Suprapubic skin (tissue), 4 donors: ENCODE measurements around the gene GPBP1. TPM values are rescaled to one million over a fixed set of nuclear protein-coding genes. Genes with fewer than 3 reads are reported as not detected.

Source experiments
- DNase-seq, 2 donors: peaks; one replicate each; pipeline ENCODE4 v3.0.0-alpha.2; 2019; ENCODE audit warnings: low spot score in 2 of 2
- H3K27ac ChIP-seq: fragments of 200-600 bp; sonication (generic); one replicate; pipeline ENCODE4 v1.5.1; 2019
- H3K27me3 ChIP-seq: fragments of 200-600 bp; sonication (generic); one replicate; pipeline ENCODE4 v1.5.1; 2019
- H3K36me3 ChIP-seq: fragments of 200-600 bp; sonication (generic); one replicate; pipeline ENCODE4 v1.5.1; 2019
- H3K4me1 ChIP-seq: fragments of 200-600 bp; sonication (generic); one replicate; pipeline ENCODE4 v1.5.1; 2019
- H3K4me3 ChIP-seq: fragments of 200-600 bp; sonication (generic); one replicate; pipeline ENCODE4 v1.5.1; 2019; ENCODE audit warnings: mild to moderate bottlenecking
- H3K9me3 ChIP-seq: fragments of 200-600 bp; sonication (generic); one replicate; pipeline ENCODE4 v1.5.1; 2019
- EP300 ChIP-seq: sonication (generic); formaldehyde crosslinking; IDR thresholded peaks from one replicate; pipeline ENCODE4 v1.6.1; 2017; ENCODE audit warnings: antibody characterized with exemption
- POLR2A ChIP-seq, 2 donors: fragments of 450-650 bp; IDR thresholded peaks; one replicate each; pipeline ENCODE4 v1.6.1; 2017; ENCODE audit warnings: antibody characterized with exemption in 2 of 2, mild to moderate bottlenecking in 2 of 2, moderate library complexity in 2 of 2
- POLR2AphosphoS5 ChIP-seq, 3 donors: sonication (generic); formaldehyde crosslinking; IDR thresholded peaks; one replicate each; pipeline ENCODE4 v1.6.1; 2017; ENCODE audit warnings: antibody characterized with exemption in 3 of 3
- WGBS: methylation state at CpG from one replicate; pipeline ENCODE4 v1.1.5; 2018; 5-methylcytosine and 5-hydroxymethylcytosine counted together
- total RNA-seq, 4 donors: library from RNA; depleted of rRNA; stranded (reverse); fragments of >200 nt; gene quantifications; one replicate each; pipeline ENCODE4 v1.1.0, GENCODE V29; 2016
- TF ChIP-seq, protein P1 (sequence below), 2 donors: fragments of 200-600 bp in 1 of 2; fragments of 450-650 bp in 1 of 2; sonication (generic) in 1 of 2; IDR thresholded peaks; one replicate each; pipeline ENCODE4 v1.5.1; 2016 to 2019; ENCODE audit warnings: antibody characterized with exemption in 2 of 2, mild to moderate bottlenecking in 1 of 2, moderate library complexity in 1 of 2

GPBP1 gene
- total RNA-seq, 4 donors from 2014 or later = 49.3 to 74.8 (median 62.5) TPM

DNA sequence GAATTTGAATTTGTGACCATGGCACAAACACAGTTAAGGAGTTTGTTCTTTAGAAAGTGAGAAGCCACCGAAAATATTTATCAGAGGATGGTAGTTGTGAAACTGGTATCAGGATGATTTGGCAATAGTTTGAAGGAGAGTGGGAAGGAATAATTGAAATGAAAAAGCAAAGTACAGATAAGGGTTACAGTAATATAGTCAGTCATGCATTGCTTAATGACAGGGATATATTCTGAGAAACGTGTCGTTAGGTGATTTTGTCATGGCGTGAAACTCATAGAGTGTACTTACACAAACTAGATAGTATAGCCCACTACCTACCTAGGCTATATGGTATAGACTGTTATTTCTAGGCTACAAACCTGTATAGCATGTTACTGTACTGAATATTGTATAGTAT, 84.2 kb downstream of the GPBP1 start:
- WGBS = 87% methylated on average over 4 of the region's 4 CpGs
- Histone ChIP-seq H3K27me3 (no peaks in the 10 kb centered on the region), H3K27ac (no peak overlapping the region), H3K9me3 (no peaks in the 10 kb centered on the region), H3K36me3 (peaks cover 66% of the 10 kb centered on the region), H3K4me3 (no peak overlapping the region), H3K4me1 (no peaks in the 10 kb centered on the region)
- no peak for DNase-seq
- TF ChIP-seq, protein P1, sequence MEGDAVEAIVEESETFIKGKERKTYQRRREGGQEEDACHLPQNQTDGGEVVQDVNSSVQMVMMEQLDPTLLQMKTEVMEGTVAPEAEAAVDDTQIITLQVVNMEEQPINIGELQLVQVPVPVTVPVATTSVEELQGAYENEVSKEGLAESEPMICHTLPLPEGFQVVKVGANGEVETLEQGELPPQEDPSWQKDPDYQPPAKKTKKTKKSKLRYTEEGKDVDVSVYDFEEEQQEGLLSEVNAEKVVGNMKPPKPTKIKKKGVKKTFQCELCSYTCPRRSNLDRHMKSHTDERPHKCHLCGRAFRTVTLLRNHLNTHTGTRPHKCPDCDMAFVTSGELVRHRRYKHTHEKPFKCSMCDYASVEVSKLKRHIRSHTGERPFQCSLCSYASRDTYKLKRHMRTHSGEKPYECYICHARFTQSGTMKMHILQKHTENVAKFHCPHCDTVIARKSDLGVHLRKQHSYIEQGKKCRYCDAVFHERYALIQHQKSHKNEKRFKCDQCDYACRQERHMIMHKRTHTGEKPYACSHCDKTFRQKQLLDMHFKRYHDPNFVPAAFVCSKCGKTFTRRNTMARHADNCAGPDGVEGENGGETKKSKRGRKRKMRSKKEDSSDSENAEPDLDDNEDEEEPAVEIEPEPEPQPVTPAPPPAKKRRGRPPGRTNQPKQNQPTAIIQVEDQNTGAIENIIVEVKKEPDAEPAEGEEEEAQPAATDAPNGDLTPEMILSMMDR (IDR thresholded peaks at IDR 0.05) = no peak
- no peak for TF ChIP-seq POLR2A (IDR thresholded peaks at IDR 0.05)
- TF ChIP-seq EP300 = no peak
- TF ChIP-seq POLR2AphosphoS5 (IDR thresholded peaks at IDR 0.05) = no peak

DNA sequence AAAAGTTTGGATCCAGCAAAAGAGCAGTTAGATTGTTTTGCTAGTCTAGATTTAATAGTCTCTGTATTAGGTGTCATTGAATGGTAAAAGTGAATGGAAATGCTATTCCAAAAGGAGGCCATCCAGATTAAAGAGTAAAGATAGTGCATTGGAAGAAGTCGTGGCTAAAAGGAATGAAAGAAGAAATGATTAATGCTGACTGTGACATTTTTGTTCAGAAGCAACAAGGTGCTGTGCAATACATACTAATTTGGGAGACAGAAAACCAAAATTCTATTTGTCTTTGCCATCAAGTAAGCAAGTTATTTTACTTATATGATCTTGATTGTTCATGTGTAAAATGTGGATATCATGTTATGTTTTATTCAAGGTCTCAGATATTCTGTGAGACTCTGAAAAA, 85.1 kb downstream of the GPBP1 start:
- H3K27me3 ChIP-seq = no peaks in the 10 kb centered on the region
- DNase-seq = no peak
- peaks cover 64% of the 10 kb centered on the region for H3K36me3 ChIP-seq
- no peak overlapping the region for H3K4me3 ChIP-seq
- TF ChIP-seq POLR2AphosphoS5 (IDR thresholded peaks at IDR 0.05) = no peak
- 79% methylated on average over 1 of the region's 1 CpG for WGBS
- H3K27ac ChIP-seq = no peak overlapping the region
- no peaks in the 10 kb centered on the region for H3K9me3 ChIP-seq
- H3K4me1 ChIP-seq = no peaks in the 10 kb centered on the region

DNA sequence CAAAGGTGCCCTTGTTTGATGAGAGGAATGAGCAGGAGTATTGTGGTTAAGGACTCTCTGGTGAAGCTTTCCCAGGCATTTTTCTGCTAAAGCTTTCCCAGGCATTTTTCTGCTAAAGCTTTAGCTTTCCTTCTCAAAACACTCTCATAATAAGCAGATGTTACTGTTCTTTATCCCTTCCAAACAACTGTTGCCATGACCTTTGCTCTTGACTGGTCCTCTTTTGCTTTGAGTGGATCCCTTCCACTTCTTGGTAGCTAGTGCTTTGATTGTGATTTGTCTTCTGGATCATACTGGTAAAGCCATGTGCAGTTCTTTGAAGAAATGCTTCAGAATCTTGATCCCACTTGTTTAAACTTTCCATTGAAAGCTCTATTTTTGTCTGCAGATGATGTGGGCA, 85.8 kb downstream of the GPBP1 start:
- H3K9me3 ChIP-seq = no peaks in the 10 kb centered on the region
- no peaks in the 10 kb centered on the region for H3K4me1 ChIP-seq
- TF ChIP-seq, protein P1 (IDR thresholded peaks at IDR 0.05) = no peak
- no peak for TF ChIP-seq EP300
- no peak for TF ChIP-seq POLR2A (IDR thresholded peaks at IDR 0.05)
- no peak for TF ChIP-seq POLR2AphosphoS5 (IDR thresholded peaks at IDR 0.05)
- H3K27me3 ChIP-seq = no peaks in the 10 kb centered on the region
- no peak overlapping the region for H3K27ac ChIP-seq
- no peak for DNase-seq
- H3K36me3 ChIP-seq = peaks cover 63% of the 10 kb centered on the region
- H3K4me3 ChIP-seq = no peak overlapping the region

DNA sequence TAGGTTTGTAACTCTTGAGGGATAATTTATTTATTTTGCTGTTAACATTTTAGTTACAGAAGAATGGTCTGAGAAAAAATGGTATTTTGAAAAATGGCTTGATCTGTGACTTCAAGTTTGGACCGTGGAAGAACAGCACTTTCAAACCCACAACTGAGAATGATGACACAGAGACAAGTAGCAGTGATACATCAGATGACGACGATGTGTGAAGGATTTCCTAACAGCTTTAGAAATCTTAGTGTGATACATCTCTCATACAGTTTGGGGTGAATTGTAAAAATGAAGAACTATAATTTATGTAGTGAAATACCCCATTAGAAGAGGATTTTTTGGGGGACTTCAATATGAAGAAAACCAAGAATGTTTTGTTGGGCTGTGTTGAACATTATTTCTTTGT, 88.7 kb downstream of the GPBP1 start:
- Histone ChIP-seq H3K36me3 (peaks cover 44% of the 10 kb centered on the region), H3K4me1 (no peaks in the 10 kb centered on the region), H3K27ac (no peak overlapping the region), H3K27me3 (no peaks in the 10 kb centered on the region), H3K9me3 (no peaks in the 10 kb centered on the region), H3K4me3 (no peak overlapping the region)
- no peak for DNase-seq
- 76% methylated on average over 3 of the region's 3 CpGs for WGBS
- TF ChIP-seq POLR2A (IDR thresholded peaks at IDR 0.05) (no peak), POLR2AphosphoS5 (IDR thresholded peaks at IDR 0.05) (no peak), EP300 (no peak)
- TF ChIP-seq, protein P1 (IDR thresholded peaks at IDR 0.05) = no peak

DNA sequence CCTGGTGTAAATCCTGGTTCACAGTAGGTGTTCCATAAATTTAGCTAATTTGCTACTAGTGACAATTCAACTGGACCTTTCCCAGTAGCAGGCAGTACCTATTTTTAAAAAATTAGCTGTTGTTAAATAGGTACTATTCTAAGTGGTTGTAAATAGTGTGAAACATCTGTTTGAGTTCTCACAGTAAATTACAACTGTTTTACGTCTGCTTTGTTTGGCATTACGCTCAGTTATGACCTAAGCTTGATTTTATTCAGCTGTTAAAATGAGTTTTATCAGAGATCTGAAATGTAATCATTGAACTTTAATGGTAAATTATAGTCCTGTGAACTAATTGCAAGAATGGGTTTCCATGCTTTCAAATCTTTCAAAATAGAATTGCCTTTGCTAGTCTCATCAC, 93.9 kb downstream of the GPBP1 start:
- Histone ChIP-seq H3K4me3 (no peak overlapping the region), H3K4me1 (no peaks in the 10 kb centered on the region), H3K27me3 (no peaks in the 10 kb centered on the region), H3K36me3 (peaks cover 10% of the 10 kb centered on the region), H3K27ac (no peak overlapping the region), H3K9me3 (no peaks in the 10 kb centered on the region)
- no peak for DNase-seq
- TF ChIP-seq POLR2AphosphoS5 (IDR thresholded peaks at IDR 0.05) (no peak), EP300 (no peak), POLR2A (IDR thresholded peaks at IDR 0.05) (no peak)
- TF ChIP-seq, protein P1 (IDR thresholded peaks at IDR 0.05) = no peak
- WGBS = 56% methylated on average over 2 of the region's 2 CpGs

DNA sequence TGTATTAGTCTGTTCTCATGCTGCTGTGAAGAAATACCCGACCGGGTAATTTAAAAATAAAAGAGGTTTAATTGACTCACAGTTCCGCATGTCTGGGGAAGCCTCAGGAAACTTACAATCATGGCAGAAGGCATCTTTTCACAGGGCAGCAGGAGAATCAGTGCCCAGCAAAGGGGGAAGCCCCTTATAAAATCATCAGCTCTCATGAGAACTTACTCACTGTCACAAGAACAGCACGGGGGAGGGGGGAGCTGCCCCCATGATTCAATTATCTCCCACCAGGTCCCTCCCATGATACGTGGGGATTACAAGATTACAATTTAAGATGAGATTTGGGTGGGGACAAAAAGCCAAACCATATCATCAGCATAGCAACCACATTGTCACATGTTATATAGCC, 102.5 kb downstream of the GPBP1 start:
- Histone ChIP-seq H3K36me3 (no peaks in the 10 kb centered on the region), H3K27ac (no peak overlapping the region), H3K9me3 (no peaks in the 10 kb centered on the region), H3K27me3 (no peaks in the 10 kb centered on the region), H3K4me1 (no peaks in the 10 kb centered on the region), H3K4me3 (no peak overlapping the region)
- no peak for TF ChIP-seq EP300
- TF ChIP-seq, protein P1 (IDR thresholded peaks at IDR 0.05) = no peak
- TF ChIP-seq POLR2AphosphoS5 (IDR thresholded peaks at IDR 0.05) = no peak
- TF ChIP-seq POLR2A (IDR thresholded peaks at IDR 0.05) = no peak
- WGBS = 82% methylated on average over 5 of the region's 5 CpGs
- no peak for DNase-seq
